Neuronal stem cell (in vitro differentiated cells): ENCODE measurements around the gene KLLN.
"Not testable (repeated sequence)": the region's sequence is repeated elsewhere in the genome, so short reads cannot be mapped to it uniquely, and the experiment has no call there.

Experiments used
- DNase-seq: peaks from one replicate; pipeline ENCODE4 v3.0.0-alpha.2; 2013; ENCODE audit warnings: low spot score
- H2AFZ ChIP-seq: one replicate; pipeline ENCODE4 v1.6.1; 2013; ENCODE audit warnings: mild to moderate bottlenecking, low read length, inconsistent platforms
- H2AK5ac ChIP-seq: 2 replicates; pipeline ENCODE4 v1.6.1; 2013; ENCODE audit warnings: low read depth, mild to moderate bottlenecking, inconsistent platforms, low read length, moderate library complexity, mixed read lengths
- H2BK120ac ChIP-seq: 2 replicates; pipeline ENCODE4 v1.6.1; 2013; ENCODE audit warnings: low read depth, mild to moderate bottlenecking, inconsistent platforms, low read length, moderate library complexity, mixed read lengths
- H2BK12ac ChIP-seq: one replicate; pipeline ENCODE4 v1.6.1; 2013; ENCODE audit warnings: low read length, inconsistent platforms
- H2BK15ac ChIP-seq: 2 replicates; pipeline ENCODE4 v1.6.1; 2013; ENCODE audit warnings: mild to moderate bottlenecking, low read length, inconsistent platforms, mixed read lengths
- H2BK5ac ChIP-seq: one replicate; pipeline ENCODE4 v1.6.1; 2013; ENCODE audit warnings: inconsistent platforms, mild to moderate bottlenecking, low read length, moderate library complexity
- H3K14ac ChIP-seq: one replicate; pipeline ENCODE4 v1.6.1; 2013; ENCODE audit warnings: low read length, inconsistent platforms
- H3K18ac ChIP-seq: 2 replicates; pipeline ENCODE4 v1.6.1; 2013; ENCODE audit warnings: low read length, inconsistent platforms
- H3K23ac ChIP-seq: 2 replicates; pipeline ENCODE4 v1.6.1; 2013; ENCODE audit warnings: low read depth, mild to moderate bottlenecking, mixed read lengths, low read length, inconsistent platforms; ENCODE audit not compliant: poor library complexity
- H3K27ac ChIP-seq: replicated peaks from 3 replicates; pipeline ENCODE4 v1.5.1; 2013; ENCODE audit warnings: low read length, inconsistent platforms
- H3K27me3 ChIP-seq, 3 experiments: 2 replicates each; pipeline ENCODE4 v1.6.1; 2013; ENCODE audit warnings: low read length in 3 of 3, mild to moderate bottlenecking in 2 of 3, inconsistent platforms in 1 of 3, low read depth in 1 of 3, mixed read lengths in 1 of 3, moderate library complexity in 1 of 3; ENCODE audit not compliant: control insufficient read depth in 3 of 3, insufficient read depth in 3 of 3
- H3K36me3 ChIP-seq, 2 donors: replicated peaks in 1 of 2; 2 replicates each; pipeline ENCODE4 v1.6.1; 2013; ENCODE audit warnings: low read length in 2 of 2; ENCODE audit not compliant: control insufficient read depth in 2 of 2, insufficient read depth in 2 of 2
- H3K4ac ChIP-seq: 2 replicates; pipeline ENCODE4 v1.6.1; 2013; ENCODE audit warnings: inconsistent platforms, mild to moderate bottlenecking, low read length, moderate library complexity
- H3K4me1 ChIP-seq, 2 donors: 1 replicate in 1 of 2; 2 replicates in 1 of 2; pipeline ENCODE4 v1.6.1; 2013; ENCODE audit warnings: low read length in 2 of 2, low read depth in 1 of 2; ENCODE audit not compliant: control insufficient read depth in 2 of 2, insufficient read depth in 1 of 2
- H3K4me2 ChIP-seq: one replicate; pipeline ENCODE4 v1.6.1; 2013; ENCODE audit warnings: mild to moderate bottlenecking, low read length, inconsistent platforms; ENCODE audit not compliant: insufficient read depth, poor library complexity, severe bottlenecking
- H3K4me3 ChIP-seq, 2 donors: 2 replicates each; pipeline ENCODE4 v1.5.1; 2013; ENCODE audit warnings: low read length in 2 of 2, mild to moderate bottlenecking in 2 of 2, inconsistent platforms in 1 of 2, moderate library complexity in 1 of 2
- H3K79me1 ChIP-seq: one replicate; pipeline ENCODE4 v1.6.1; 2013; ENCODE audit warnings: low read depth, mild to moderate bottlenecking, inconsistent platforms, low read length, moderate library complexity
- H3K9ac ChIP-seq: one replicate; pipeline ENCODE4 v1.6.1; 2013; ENCODE audit warnings: mild to moderate bottlenecking, low read depth, low read length, inconsistent platforms; ENCODE audit not compliant: poor library complexity
- H3K9me3 ChIP-seq, 2 donors: replicated peaks in 1 of 2; 2 replicates each; pipeline versions ENCODE3 to v1.6.1; 2013; ENCODE audit warnings: low read length in 2 of 2, mild to moderate bottlenecking in 2 of 2, inconsistent platforms in 1 of 2, low read depth in 1 of 2, mixed read lengths in 1 of 2, moderate library complexity in 1 of 2; ENCODE audit not compliant: control insufficient read depth in 2 of 2, insufficient read depth in 1 of 2
- H4K8ac ChIP-seq: one replicate; pipeline ENCODE4 v1.6.1; 2013; ENCODE audit warnings: low read depth, mild to moderate bottlenecking, inconsistent platforms, low read length, moderate library complexity
- H4K91ac ChIP-seq: one replicate; pipeline ENCODE4 v1.6.1; 2013; ENCODE audit warnings: low read length, low read depth, mild to moderate bottlenecking, inconsistent platforms; ENCODE audit not compliant: poor library complexity
- WGBS, 2 donors: extraction: QIAGEN DNeasy Blood & Tissue Kit; methylation state at CpG; one replicate each; pipeline ENCODE4 v1.1.7; 2013; ENCODE audit warnings: missing lambda C conversion rate in 2 of 2, mixed read lengths in 1 of 2; ENCODE audit not compliant: insufficient read length in 2 of 2, insufficient replicate concordance in 1 of 2; ENCODE audit errors: extremely low coverage in 2 of 2; 5-methylcytosine and 5-hydroxymethylcytosine counted together

The KLLN gene

GRCh38 chr10:87869139-87869538, 5.8 kb upstream of the KLLN start:
- H3K18ac ChIP-seq = not testable (repeated sequence)

GRCh38 chr10:87868277-87868676, 4.9 kb upstream of the KLLN start:
- H2AK5ac ChIP-seq = no peak overlapping the region
- H3K4me3 ChIP-seq = peak overlapping the region in 1 of 2 donors; percentile 98
- H2BK120ac ChIP-seq = no peak overlapping the region
- no peak overlapping the region for H4K8ac ChIP-seq
- no peaks in the 10 kb centered on the region for H3K9me3 ChIP-seq
- H3K4ac ChIP-seq = no peak overlapping the region
- H2BK15ac ChIP-seq = no peak overlapping the region
- H3K36me3 ChIP-seq = peaks cover 0 to 46% of the 10 kb centered on the region in 2 donors
- H3K4me1 ChIP-seq = peaks cover 0 to 6% of the 10 kb centered on the region in 2 donors
- H3K27me3 ChIP-seq = no peaks in the 10 kb centered on the region
- H3K27ac ChIP-seq = no peak overlapping the region
- no peak overlapping the region for H3K4me2 ChIP-seq
- no peak overlapping the region for H2AFZ ChIP-seq
- H3K79me1 ChIP-seq = no peaks in the 10 kb centered on the region
- H3K9ac ChIP-seq = no peak overlapping the region
- H2BK5ac ChIP-seq = no peak overlapping the region
- no peak overlapping the region for H2BK12ac ChIP-seq
- no peak overlapping the region for H3K18ac ChIP-seq
- no peak overlapping the region for H4K91ac ChIP-seq
- no peak overlapping the region for H3K14ac ChIP-seq
- DNase-seq = no peak
- H3K23ac ChIP-seq = no peak overlapping the region
- no CpG with 5 or more reads among the region's 1 CpG for WGBS, 2 donors

More at GRCh38 chr10:87869139-87869538, 5.8 kb upstream of the KLLN start:
- not testable (repeated sequence) for H2BK12ac ChIP-seq, H3K4me2 ChIP-seq, H3K4me3 ChIP-seq, H3K9ac ChIP-seq, H3K9me3 ChIP-seq, H3K4me1 ChIP-seq, H2AFZ ChIP-seq, H3K4ac ChIP-seq, H3K27me3 ChIP-seq, H2BK5ac ChIP-seq, H3K27ac ChIP-seq, H4K8ac ChIP-seq, H3K14ac ChIP-seq, H3K23ac ChIP-seq, H4K91ac ChIP-seq, H3K79me1 ChIP-seq, H2BK120ac ChIP-seq, H2AK5ac ChIP-seq, DNase-seq, H2BK15ac ChIP-seq
- WGBS, 2 donors = no CpG with 5 or more reads among the region's 9 CpGs
- H3K36me3 ChIP-seq = peaks cover 0 to 46% of the 10 kb centered on the region in 2 donors

- H3K36me3 ChIP-seq = peaks cover 0 to 41% of the 10 kb centered on the region in 2 donors
- H3K18ac ChIP-seq = no peak overlapping the region
- no peaks in the 10 kb centered on the region for H3K9me3 ChIP-seq
- H2BK120ac ChIP-seq = no peak overlapping the region
- H3K23ac ChIP-seq = no peak overlapping the region
- peaks cover 2% of the 10 kb centered on the region for H3K79me1 ChIP-seq
- no peaks in the 10 kb centered on the region for H3K27me3 ChIP-seq
- H2BK12ac ChIP-seq = no peak overlapping the region
- no peak overlapping the region for H3K9ac ChIP-seq
- H2AFZ ChIP-seq = no peak overlapping the region
- no peak overlapping the region for H3K4ac ChIP-seq
- no peak overlapping the region for H3K4me2 ChIP-seq
- no peak overlapping the region for H4K91ac ChIP-seq
- no peak overlapping the region for H2AK5ac ChIP-seq
- H3K4me3 ChIP-seq = peak overlapping the region in 1 of 2 donors; percentile 98
- no peak for DNase-seq
- H4K8ac ChIP-seq = no peak overlapping the region
- H3K14ac ChIP-seq = no peak overlapping the region
- peaks cover 0 to 6% of the 10 kb centered on the region in 2 donors for H3K4me1 ChIP-seq
- H2BK5ac ChIP-seq = no peak overlapping the region
- no peak overlapping the region for H3K27ac ChIP-seq
- no peak overlapping the region for H2BK15ac ChIP-seq
These were observed 4.1 kb upstream of the KLLN start for GRCh38 chr10:87867453-87867852.

GRCh38 chr10:87866412-87866974, 3.2 kb upstream of the KLLN start:
- Histone ChIP-seq H3K79me1 (peaks cover 6% of the 10 kb centered on the region), H3K14ac (no peak overlapping the region), H3K4ac (no peak overlapping the region), H3K23ac (no peak overlapping the region), H3K4me2 (no peak overlapping the region), H4K8ac (no peak overlapping the region), H3K18ac (no peak overlapping the region), H3K9me3 (peaks cover 0 to 6% of the 10 kb centered on the region in 2 donors), H2AFZ (no peak overlapping the region), H2BK12ac (no peak overlapping the region), H3K4me1 (peaks cover 0 to 6% of the 10 kb centered on the region in 2 donors), H2BK15ac (no peak overlapping the region), H3K9ac (no peak overlapping the region), H2BK120ac (no peak overlapping the region), H3K27me3 (no peaks in the 10 kb centered on the region), H3K27ac (no peak overlapping the region), H2AK5ac (no peak overlapping the region), H2BK5ac (no peak overlapping the region), H4K91ac (no peak overlapping the region), H3K4me3 (peak overlapping the region in 1 of 2 donors; percentile 98), H3K36me3 (peaks cover 0 to 31% of the 10 kb centered on the region in 2 donors)
- WGBS, 2 donors = no CpG with 5 or more reads among the region's 3 CpGs
- DNase-seq = no peak
